ENCODE measurements around the gene PFKFB2. TPM values are rescaled to one million over a fixed set of nuclear protein-coding genes. Genes with fewer than 3 reads are reported as not detected.
A peak's percentile ranks its signal among the peaks of the same experiment; 100 is the strongest.

PFKFB2 gene
- total RNA-seq, 1 donor from 2014 or later, result 49.9 TPM

DNA sequence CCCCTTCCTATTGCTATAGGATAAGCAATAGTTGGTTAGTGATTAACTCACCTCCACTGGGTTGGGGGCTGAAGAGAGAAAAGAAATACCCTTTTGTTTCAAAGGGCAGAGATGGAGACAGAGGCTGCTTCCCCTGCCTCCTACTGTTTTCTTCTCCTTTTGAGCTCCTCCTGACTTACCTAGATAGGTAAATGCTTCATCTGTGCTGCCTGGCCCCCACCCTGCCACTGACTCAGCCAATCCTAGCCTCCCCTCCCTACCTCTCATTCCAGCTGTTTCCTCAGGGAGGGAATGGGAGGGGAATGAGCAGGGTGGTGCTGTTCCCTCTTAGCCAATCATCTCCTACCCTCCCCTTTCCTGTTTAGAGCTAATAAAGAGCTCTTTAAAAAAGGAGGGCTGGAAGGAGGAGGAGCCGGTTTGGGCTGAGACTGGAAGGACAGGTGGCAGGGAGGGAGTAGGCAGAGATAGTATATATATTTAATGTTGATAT lies 20.5 kb upstream of the PFKFB2 start, which contains the start of gene C1orf116:
Gene C1orf116, minus strand, starts transcription at position 229 of the 490 bp plus-strand sequence. CDS start 5,158 bp downstream, outside the sequence.
- H3K9me3 ChIP-seq, result no peaks in the 10 kb centered on the region
- intact Hi-C loops (cut with DNase I), result no loop called here
- peak within 1 kb of the TSS; percentile 81 for H3K27ac ChIP-seq
- peaks cover 5% of the 10 kb centered on the region for H3K27me3 ChIP-seq
- peak within 1 kb of the TSS; percentile 47 for H3K4me3 ChIP-seq
- ATAC-seq, result peak; percentile 94
- DNase-seq, result peak; percentile 79
- H3K36me3 ChIP-seq, result no peaks in the 10 kb centered on the region
- no peaks in the 10 kb centered on the region for H3K4me1 ChIP-seq
- TF ChIP-seq, protein P1, sequence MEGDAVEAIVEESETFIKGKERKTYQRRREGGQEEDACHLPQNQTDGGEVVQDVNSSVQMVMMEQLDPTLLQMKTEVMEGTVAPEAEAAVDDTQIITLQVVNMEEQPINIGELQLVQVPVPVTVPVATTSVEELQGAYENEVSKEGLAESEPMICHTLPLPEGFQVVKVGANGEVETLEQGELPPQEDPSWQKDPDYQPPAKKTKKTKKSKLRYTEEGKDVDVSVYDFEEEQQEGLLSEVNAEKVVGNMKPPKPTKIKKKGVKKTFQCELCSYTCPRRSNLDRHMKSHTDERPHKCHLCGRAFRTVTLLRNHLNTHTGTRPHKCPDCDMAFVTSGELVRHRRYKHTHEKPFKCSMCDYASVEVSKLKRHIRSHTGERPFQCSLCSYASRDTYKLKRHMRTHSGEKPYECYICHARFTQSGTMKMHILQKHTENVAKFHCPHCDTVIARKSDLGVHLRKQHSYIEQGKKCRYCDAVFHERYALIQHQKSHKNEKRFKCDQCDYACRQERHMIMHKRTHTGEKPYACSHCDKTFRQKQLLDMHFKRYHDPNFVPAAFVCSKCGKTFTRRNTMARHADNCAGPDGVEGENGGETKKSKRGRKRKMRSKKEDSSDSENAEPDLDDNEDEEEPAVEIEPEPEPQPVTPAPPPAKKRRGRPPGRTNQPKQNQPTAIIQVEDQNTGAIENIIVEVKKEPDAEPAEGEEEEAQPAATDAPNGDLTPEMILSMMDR (IDR thresholded peaks at IDR 0.05), result no peak

- Histone ChIP-seq H3K4me3 (no peak overlapping the region), H3K27ac (no peak overlapping the region), H3K9me3 (no peaks in the 10 kb centered on the region), H3K36me3 (no peaks in the 10 kb centered on the region), H3K4me1 (no peaks in the 10 kb centered on the region), H3K27me3 (peaks cover 5% of the 10 kb centered on the region)
- TF ChIP-seq, protein P1 (IDR thresholded peaks at IDR 0.05), result no peak
- DNase-seq, result no peak
- intact Hi-C loops (cut with DNase I), result no loop called here
- no peak for ATAC-seq
Observed at GRCh38 chr1:207033302-207033701, 19.8 kb upstream of the PFKFB2 start.

DNA sequence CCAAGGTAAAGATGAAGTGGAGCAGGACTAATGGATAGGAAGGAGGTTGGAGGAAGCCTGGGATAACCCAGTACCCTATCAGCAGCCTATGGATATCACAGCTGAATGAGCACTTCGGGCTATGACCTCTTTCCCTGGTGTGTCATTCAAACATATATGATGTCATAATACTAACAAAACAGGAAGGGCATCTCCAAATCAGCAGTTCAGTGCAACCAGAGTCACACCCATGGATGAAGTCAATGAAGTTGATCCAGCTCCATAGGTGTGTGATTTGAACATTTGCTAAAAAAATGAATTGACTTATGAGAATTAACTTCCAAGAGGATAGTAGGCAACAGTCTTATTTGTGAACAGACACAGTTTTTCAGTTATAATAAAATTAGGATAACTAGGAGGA lies 18.9 kb upstream of the PFKFB2 start:
- intact Hi-C loops (cut with DNase I), result no loop called here
- Histone ChIP-seq H3K36me3 (no peaks in the 10 kb centered on the region), H3K27me3 (peaks cover 5% of the 10 kb centered on the region), H3K9me3 (no peaks in the 10 kb centered on the region), H3K4me3 (no peak overlapping the region), H3K27ac (no peak overlapping the region), H3K4me1 (peaks cover 2% of the 10 kb centered on the region)
- ATAC-seq (no peak), DNase-seq (no peak)
- TF ChIP-seq, protein P1 (IDR thresholded peaks at IDR 0.05), result no peak

- Histone ChIP-seq H3K27ac (no peak overlapping the region), H3K27me3 (peaks cover 5% of the 10 kb centered on the region), H3K4me3 (no peak overlapping the region), H3K4me1 (peaks cover 6% of the 10 kb centered on the region), H3K36me3 (no peaks in the 10 kb centered on the region), H3K9me3 (no peaks in the 10 kb centered on the region)
- TF ChIP-seq, protein P1 (IDR thresholded peaks at IDR 0.05), result no peak
- DNase-seq (no peak), ATAC-seq (no peak)
- intact Hi-C loops (cut with DNase I), result no loop called here
Observed at GRCh38 chr1:207034998-207035397, 18.1 kb upstream of the PFKFB2 start.

GRCh38 chr1:207035877-207036551 lies 17.1 kb upstream of the PFKFB2 start:
- H3K27ac ChIP-seq, result no peak overlapping the region
- TF ChIP-seq, protein P1 (IDR thresholded peaks at IDR 0.05), result no peak
- no peaks in the 10 kb centered on the region for H3K9me3 ChIP-seq
- no peak overlapping the region for H3K4me3 ChIP-seq
- peaks cover 5% of the 10 kb centered on the region for H3K27me3 ChIP-seq
- DNase-seq (no peak), ATAC-seq (no peak)
- intact Hi-C loops (cut with DNase I), result no loop called here
- no peaks in the 10 kb centered on the region for H3K36me3 ChIP-seq
- H3K4me1 ChIP-seq, result peaks cover 6% of the 10 kb centered on the region

Data from upper lobe of right lung (tissue), 1 donor.